Fibroblast of skin of scalp (primary cell): ENCODE data around the gene SH3TC1. TPM values are rescaled to one million over a fixed set of nuclear protein-coding genes. Genes with fewer than 3 reads are reported as not detected.

Experiments
- DNase-seq: peaks from one replicate; pipeline ENCODE4 v3.0.0-alpha.2; 2013
- polyA plus RNA-seq, 2 experiments: library from polyadenylated mRNA; unstranded; fragments of 120-200 nt; gene quantifications; one replicate each; pipeline ENCODE4 v1.2.1, GENCODE V29; 2013; ENCODE audit not compliant: insufficient read length in 2 of 2

Gene SH3TC1
- polyA plus RNA-seq (2013, experiment 1 of 2; ENCODE audit: insufficient read length): 0.17 TPM
- polyA plus RNA-seq (2013, experiment 2 of 2; ENCODE audit: insufficient read length): 0.89 TPM

- peak; percentile 40 for DNase-seq
Measured at GRCh38 chr4:8198906-8199593, at the start of gene SH3TC1. SH3TC1 (plus strand) TSS chr4:8199290; CDS start chr4:8205195, 5,905 bp downstream.

GRCh38 chr4:8149664-8150063, 49.4 kb upstream of the SH3TC1 start:
- DNase-seq: no peak

GRCh38 chr4:8150152-8151090, 48.7 kb upstream of the SH3TC1 start:
- no peak for DNase-seq

GRCh38 chr4:8151165-8151650, 47.9 kb upstream of the SH3TC1 start:
- DNase-seq: no peak

GRCh38 chr4:8152090-8152864, 46.8 kb upstream of the SH3TC1 start:
- DNase-seq: no peak

GRCh38 chr4:8152865-8153257, 46.2 kb upstream of the SH3TC1 start:
- DNase-seq: no peak

- no peak for DNase-seq
Measured at GRCh38 chr4:8153441-8153840, 45.6 kb upstream of the SH3TC1 start.

GRCh38 chr4:8155048-8155447, 44.0 kb upstream of the SH3TC1 start:
- DNase-seq: peak; percentile 12

- DNase-seq: no peak
Measured at GRCh38 chr4:8155660-8156421, 43.2 kb upstream of the SH3TC1 start.

GRCh38 chr4:8156617-8157016, 42.5 kb upstream of the SH3TC1 start:
- DNase-seq: no peak

- DNase-seq: no peak
Measured at GRCh38 chr4:8157496-8157895, 41.6 kb upstream of the SH3TC1 start.

- DNase-seq: no peak
Measured at GRCh38 chr4:8157944-8158709, 41.0 kb upstream of the SH3TC1 start.

GRCh38 chr4:8158710-8159536, 40.2 kb upstream of the SH3TC1 start, which contains the start of gene ABLIM2:
ABLIM2 (minus strand) TSS chr4:8158813; CDS start chr4:8158689, 124 bp downstream.
- DNase-seq: peak; percentile 97

- DNase-seq: no peak
Measured at GRCh38 chr4:8159537-8160232, 39.4 kb upstream of the SH3TC1 start.

- no peak for DNase-seq
Measured at GRCh38 chr4:8160233-8160560, 38.9 kb upstream of the SH3TC1 start.

GRCh38 chr4:8160572-8160971, 38.5 kb upstream of the SH3TC1 start:
- DNase-seq: no peak

GRCh38 chr4:8162625-8163024, 36.5 kb upstream of the SH3TC1 start:
- DNase-seq: no peak

- DNase-seq: no peak
Measured at GRCh38 chr4:8163026-8163425, 36.1 kb upstream of the SH3TC1 start.

- no peak for DNase-seq
Measured at GRCh38 chr4:8163436-8164193, 35.5 kb upstream of the SH3TC1 start.
